ENCODE measurements around the gene GPC5.

- no peak for TF ChIP-seq TAF1 (IDR thresholded peaks at IDR 0.05; ENCODE audit: borderline replicate concordance, insufficient read depth, low read length)
- TF ChIP-seq SIN3A (IDR thresholded peaks at IDR 0.05; ENCODE audit: borderline replicate concordance, insufficient read depth, low read length): no peak
Observed at GRCh38 chr13:92175330-92175729, 776.9 kb downstream of the GPC5 start.

Measured in PFSK-1 (cell line).